Measurements from ENCODE around the gene UNC50. TPM values are rescaled to one million over a fixed set of nuclear protein-coding genes. Genes with fewer than 3 reads are reported as not detected.

The UNC50 gene, protein sequence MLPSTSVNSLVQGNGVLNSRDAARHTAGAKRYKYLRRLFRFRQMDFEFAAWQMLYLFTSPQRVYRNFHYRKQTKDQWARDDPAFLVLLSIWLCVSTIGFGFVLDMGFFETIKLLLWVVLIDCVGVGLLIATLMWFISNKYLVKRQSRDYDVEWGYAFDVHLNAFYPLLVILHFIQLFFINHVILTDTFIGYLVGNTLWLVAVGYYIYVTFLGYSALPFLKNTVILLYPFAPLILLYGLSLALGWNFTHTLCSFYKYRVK
- total RNA-seq, result 10 to 100 TPM; 29.6 to 31.8 TPM

DNA sequence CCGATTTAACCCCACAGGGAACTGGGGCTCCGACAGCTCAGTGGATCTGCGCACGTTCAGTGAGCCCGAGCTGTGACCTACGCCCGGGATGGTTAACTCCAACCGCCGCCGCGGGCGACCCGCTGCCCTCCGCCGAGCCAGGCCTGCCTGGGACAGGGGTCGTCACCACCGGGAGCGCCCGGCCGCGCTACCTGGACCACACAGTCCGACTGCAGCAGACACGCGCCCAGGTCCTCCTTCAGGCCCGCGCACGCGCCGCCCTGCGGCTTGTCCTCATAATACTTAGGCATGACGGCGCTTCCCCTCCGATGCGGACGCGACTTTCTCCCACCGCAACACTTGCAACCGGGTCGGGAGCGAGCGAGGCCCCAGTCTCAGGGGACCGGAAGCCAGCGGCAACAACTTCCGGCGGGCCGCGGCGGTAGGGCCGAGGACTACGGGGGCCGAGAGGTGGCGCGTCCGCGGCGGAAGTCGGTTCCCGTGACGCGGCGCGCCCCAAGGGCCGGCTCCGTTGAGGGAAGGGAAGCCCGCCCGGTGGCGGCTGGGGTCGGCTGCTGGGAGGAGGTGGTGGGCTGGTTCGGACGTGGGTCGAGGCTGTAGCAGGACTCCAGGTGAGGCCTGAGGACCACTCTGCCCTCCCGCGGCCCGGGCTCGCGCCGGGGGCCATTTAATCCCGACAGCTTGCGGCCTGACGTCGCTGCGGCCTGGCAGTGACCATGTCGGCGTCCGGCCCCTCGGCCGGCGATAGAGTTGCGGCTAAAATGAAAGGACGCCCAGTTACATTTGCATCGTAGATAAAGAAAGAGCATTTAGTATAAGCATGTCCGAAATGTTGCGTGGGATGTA is at the start of gene UNC50, which contains the start of gene COA5:
TSS of gene UNC50 (plus strand) at position 474 of the 846 bp plus-strand sequence. CDS start 1,171 bp downstream, outside the sequence.
TSS of gene COA5 (minus strand) at position 397 of the 846 bp plus-strand sequence. CDS start at position 290, 107 bp downstream.
- peak; percentile 95 to 98 for ATAC-seq
- peak within 1 kb of the TSS; percentile 93 to 97 for H3K27ac Mint-ChIP-seq

DNA sequence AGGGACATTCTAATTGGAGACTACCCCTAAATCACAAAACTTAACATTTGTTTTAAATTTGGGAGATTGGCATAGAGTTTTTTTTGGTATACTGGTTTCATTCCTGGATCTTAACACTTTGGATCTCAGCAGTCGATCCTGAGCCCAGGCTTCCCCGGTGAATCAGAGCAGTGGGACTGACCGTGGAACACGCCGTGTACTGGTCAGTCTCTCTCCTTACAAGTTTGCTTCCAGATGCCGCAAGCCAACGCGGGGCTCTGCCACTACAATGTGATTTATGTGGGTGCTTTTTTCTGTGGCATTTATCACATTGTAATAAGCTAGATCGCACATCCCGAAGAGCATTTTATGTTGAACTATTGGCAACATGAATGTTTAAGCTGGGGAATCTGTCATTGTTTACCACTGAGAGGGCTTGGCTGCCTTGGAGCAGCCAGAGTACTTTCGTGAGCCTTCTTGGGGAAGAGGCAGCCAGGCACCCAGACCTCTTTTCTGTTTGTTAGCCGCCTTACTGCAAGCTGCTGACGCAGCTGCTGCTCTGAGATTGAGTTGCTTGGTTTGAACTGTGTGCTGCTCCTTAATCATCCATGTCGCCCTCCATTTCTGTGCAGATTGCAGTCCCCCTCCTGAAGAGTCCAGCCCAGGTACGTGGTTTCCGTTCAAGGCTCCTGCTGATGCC is 49.4 kb upstream of the UNC50 start:
- Mint-ChIP-seq H3K36me3 (peaks cover 6% of the 10 kb centered on the region), H3K9me3 (no peaks in the 10 kb centered on the region), H3K4me3 (peak overlapping the region; percentile 32), H3K4me1 (ENCODE audit: low read depth in 2 of 2) (peaks cover 39 to 46% of the 10 kb centered on the region in 2 donors), H3K27me3 (no peaks in the 10 kb centered on the region), H3K27ac (peak overlapping the region; percentile 25 to 36)
- ATAC-seq (no peak), DNase-seq (ENCODE audit: low spot score) (peak; percentile 50)

More for the DNA sequence above, at the start of gene UNC50, which contains the start of gene COA5:
- peaks cover 53 to 64% of the 10 kb centered on the region in 2 donors for H3K4me1 Mint-ChIP-seq (ENCODE audit: low read depth in 2 of 2)
- DNase-seq (ENCODE audit: low spot score), result peak; percentile 97
- H3K27me3 Mint-ChIP-seq, result no peaks in the 10 kb centered on the region
- H3K36me3 Mint-ChIP-seq, result peaks cover 19% of the 10 kb centered on the region
- no peaks in the 10 kb centered on the region for H3K9me3 Mint-ChIP-seq
- H3K4me3 Mint-ChIP-seq, result peak within 1 kb of the TSS; percentile 94

DNA sequence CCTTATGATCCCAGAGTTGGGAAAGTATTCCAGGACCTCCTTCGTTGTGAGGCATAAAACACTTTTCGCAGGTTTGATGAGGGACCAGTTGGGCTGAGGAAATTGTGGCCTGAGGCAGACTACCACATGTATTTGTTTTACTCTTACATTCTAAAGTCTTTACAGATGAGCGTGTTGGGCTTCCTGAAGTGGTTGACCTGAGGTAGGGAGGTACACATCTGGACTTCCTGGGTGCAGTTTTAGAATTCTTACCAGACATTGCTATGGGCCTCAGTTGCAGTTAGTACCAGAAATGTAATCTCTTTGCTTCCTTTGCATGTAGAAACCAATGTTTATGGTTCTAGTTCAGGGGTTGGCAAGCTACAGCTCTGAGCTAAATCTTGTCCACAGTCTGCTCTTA is 48.8 kb upstream of the UNC50 start:
- H3K9me3 Mint-ChIP-seq, result no peaks in the 10 kb centered on the region
- no peaks in the 10 kb centered on the region for H3K27me3 Mint-ChIP-seq
- H3K4me3 Mint-ChIP-seq, result peak overlapping the region; percentile 32
- peaks cover 6% of the 10 kb centered on the region for H3K36me3 Mint-ChIP-seq
- peaks cover 39 to 46% of the 10 kb centered on the region in 2 donors for H3K4me1 Mint-ChIP-seq (ENCODE audit: low read depth in 2 of 2)
- peak overlapping the region; percentile 25 to 36 for H3K27ac Mint-ChIP-seq
- DNase-seq (ENCODE audit: low spot score), result peak; percentile 52
- ATAC-seq, result no peak

DNA sequence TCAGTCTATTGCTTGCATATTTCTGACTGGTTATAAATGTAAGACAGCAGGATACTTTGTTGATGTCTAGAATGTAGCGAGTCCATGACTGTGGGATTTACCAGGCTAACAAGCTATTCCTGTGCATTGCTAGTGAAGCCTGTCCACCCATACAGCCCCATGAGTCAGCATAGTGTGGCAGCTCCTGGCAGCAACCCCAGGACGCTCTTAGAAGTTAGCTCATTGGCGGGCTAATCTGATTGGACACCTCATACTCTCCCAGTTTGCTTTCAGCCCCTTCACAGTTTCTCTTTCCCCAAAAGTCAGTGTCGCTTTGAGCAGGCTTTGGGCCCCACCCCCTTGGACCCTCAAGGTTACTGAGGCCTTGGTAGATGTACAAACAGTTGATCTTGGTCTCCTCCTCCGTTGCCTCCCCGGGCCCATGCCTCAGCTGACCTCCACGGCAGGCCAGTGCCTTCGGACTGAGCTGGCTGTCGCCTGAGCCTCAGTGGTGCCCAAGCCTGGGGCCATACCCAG is 48.1 kb upstream of the UNC50 start:
- no peak overlapping the region for H3K4me3 Mint-ChIP-seq
- H3K9me3 Mint-ChIP-seq, result no peaks in the 10 kb centered on the region
- DNase-seq (ENCODE audit: low spot score) (peak; percentile 49), ATAC-seq (peak in 1 of 2 donors; percentile 32)
- H3K36me3 Mint-ChIP-seq, result peaks cover 1% of the 10 kb centered on the region
- no peaks in the 10 kb centered on the region for H3K27me3 Mint-ChIP-seq
- peaks cover 39 to 42% of the 10 kb centered on the region in 2 donors for H3K4me1 Mint-ChIP-seq (ENCODE audit: low read depth in 2 of 2)
- H3K27ac Mint-ChIP-seq, result peak overlapping the region; percentile 25 to 36

DNA sequence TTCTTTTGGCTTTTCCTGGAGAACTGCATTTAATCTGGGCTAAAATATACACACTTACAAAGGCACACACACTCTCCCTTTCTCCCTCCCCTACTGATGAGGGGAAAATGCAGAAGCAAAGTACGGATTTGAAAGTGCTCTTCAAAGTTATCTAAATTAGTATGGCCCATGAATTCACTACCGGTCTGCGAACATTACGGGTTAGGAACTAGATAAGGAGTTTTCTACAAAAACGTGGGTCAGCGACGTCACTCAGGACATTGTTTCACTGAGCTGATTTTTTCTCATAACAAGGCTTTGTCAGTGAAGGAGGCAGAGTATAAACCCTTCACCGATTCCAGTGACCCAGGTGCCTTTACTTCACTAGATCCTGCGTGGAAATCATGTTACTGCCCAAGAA is 47.4 kb upstream of the UNC50 start:
- DNase-seq (ENCODE audit: low spot score) (peak; percentile 12), ATAC-seq (no peak)
- Mint-ChIP-seq H3K9me3 (no peaks in the 10 kb centered on the region), H3K4me1 (ENCODE audit: low read depth in 2 of 2) (peaks cover 35 to 37% of the 10 kb centered on the region in 2 donors), H3K4me3 (no peak overlapping the region), H3K27ac (peak overlapping the region; percentile 23 to 25), H3K27me3 (no peaks in the 10 kb centered on the region), H3K36me3 (peaks cover 1% of the 10 kb centered on the region)

DNA sequence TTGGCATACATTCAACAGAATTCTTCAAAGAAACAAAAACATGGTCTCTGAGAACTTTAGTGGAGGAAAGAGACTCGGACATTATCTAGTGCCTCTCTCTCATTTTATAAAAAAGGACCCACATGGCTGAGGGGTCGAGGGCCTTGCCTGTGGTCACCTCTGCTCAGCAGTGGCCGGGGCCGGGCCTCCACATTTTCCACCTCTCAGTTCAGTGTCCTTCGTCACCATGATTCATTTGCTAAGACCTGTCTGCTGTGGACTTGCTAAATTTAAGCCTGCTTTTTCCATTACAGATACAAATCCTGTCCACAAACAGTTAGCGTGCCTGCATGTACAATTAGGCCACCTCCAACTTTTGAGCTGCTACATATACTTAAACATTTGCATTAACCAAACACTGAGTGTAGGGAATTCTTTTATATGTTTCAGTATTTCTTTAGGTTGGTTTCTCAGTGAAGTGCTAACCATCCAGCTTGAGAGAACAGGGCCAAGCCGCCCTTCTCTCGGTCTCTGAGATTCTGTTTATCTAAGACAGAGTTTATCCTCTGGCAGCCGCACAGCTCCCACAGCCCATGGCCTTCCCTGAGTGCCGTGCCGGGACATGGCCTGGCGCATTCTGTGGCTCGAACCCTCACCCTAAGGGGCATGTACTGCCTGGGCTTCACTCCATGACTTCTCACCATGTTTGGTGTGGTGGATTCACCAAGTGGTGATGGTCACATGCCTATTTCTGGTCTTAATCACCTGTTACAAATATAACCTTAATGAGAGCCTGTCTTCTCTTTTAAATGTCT is 46.3 kb upstream of the UNC50 start:
- DNase-seq (ENCODE audit: low spot score), result peak; percentile 44
- Mint-ChIP-seq H3K36me3 (peaks cover 10% of the 10 kb centered on the region), H3K9me3 (no peaks in the 10 kb centered on the region), H3K27me3 (no peaks in the 10 kb centered on the region), H3K27ac (peak overlapping the region in 1 of 2 donors; percentile 84), H3K4me1 (ENCODE audit: low read depth in 2 of 2) (peaks cover 34 to 38% of the 10 kb centered on the region in 2 donors), H3K4me3 (no peak overlapping the region)
- no peak for ATAC-seq

DNA sequence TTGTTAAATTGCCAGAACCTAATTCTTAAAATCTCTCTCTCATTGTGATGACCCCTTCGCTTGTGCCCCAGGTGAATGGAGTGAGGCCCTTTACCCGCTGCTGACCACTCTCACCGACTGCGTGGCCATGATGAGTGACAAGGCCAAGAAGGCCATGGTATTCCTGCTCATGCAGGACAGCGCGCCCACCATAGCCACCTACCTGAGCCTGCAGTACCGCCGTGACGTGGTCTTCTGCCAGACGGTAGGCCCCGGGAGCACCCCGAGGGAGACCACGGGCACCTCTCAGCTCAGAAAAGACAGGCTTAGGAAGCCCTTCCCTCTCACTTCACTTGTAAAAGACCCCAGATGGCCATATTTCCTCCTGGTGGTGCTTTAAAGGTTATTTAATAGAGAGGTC is 45.0 kb upstream of the UNC50 start:
- H3K4me3 Mint-ChIP-seq, result no peak overlapping the region
- DNase-seq (ENCODE audit: low spot score), result peak; percentile 42
- no peaks in the 10 kb centered on the region for H3K9me3 Mint-ChIP-seq
- peaks cover 29 to 30% of the 10 kb centered on the region in 2 donors for H3K4me1 Mint-ChIP-seq (ENCODE audit: low read depth in 2 of 2)
- peak overlapping the region in 1 of 2 donors; percentile 84 for H3K27ac Mint-ChIP-seq
- no peaks in the 10 kb centered on the region for H3K27me3 Mint-ChIP-seq
- no peak for ATAC-seq
- H3K36me3 Mint-ChIP-seq, result peaks cover 10% of the 10 kb centered on the region

DNA sequence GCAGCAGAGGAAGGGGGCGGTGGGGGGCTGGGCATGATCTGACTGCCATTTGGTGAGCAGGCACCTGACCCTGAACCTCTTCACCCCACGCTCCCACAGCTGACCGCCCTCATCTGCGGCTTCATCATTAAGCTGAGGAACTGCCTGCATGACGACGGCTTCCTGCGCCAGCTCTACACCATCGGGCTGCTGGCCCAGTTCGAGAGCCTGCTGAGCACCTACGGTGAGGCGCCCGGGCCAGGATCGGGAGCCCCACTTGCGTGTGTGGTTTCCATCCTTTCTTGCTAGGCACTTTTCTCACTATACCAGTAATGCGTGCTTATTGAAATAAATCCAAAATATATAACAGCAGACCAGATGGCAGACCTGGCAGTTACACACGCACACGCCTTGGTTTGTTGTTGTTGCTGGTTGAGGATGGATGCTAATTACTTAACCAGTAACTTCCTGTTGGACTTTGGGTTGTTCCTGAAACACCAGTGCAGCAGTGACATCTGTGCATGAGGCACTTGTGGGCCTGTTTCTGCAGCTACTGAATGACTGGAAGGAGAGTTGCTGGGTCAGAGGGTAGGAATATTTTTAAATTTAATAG is 43.8 kb upstream of the UNC50 start:
- H3K36me3 Mint-ChIP-seq, result peaks cover 10% of the 10 kb centered on the region
- ATAC-seq (no peak), DNase-seq (ENCODE audit: low spot score) (no peak)
- H3K4me3 Mint-ChIP-seq, result no peak overlapping the region
- peaks cover 20 to 21% of the 10 kb centered on the region in 2 donors for H3K4me1 Mint-ChIP-seq (ENCODE audit: low read depth in 2 of 2)
- H3K9me3 Mint-ChIP-seq, result no peaks in the 10 kb centered on the region
- no peak overlapping the region for H3K27ac Mint-ChIP-seq
- no peaks in the 10 kb centered on the region for H3K27me3 Mint-ChIP-seq

DNA sequence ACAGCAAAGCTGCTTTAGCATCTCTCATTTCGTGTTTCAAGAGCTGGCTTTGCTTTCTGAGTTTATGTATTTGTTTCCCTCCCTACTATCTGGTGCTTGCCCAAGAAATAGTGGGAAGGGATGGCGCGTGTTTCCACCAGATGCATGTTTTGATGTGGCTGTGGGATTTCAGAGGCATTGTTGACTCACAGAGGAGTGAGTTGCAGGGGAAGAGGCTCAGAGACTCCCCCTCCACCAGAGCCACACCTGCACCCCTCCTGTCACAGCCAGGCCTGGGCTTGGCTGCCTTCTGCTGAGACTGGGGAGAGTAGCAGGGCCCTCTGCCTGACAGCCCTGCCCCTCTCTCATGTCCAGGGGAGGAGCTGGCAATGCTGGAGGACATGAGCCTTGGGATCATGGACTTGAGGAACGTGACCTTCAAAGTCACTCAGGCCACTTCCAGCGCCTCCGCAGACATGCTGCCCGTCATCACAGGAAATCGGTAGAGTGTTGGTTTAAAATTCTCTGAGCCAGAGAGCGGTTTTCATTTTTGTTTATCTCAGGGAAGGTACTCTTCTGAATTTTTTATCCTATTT is 43.0 kb upstream of the UNC50 start:
- no peak for DNase-seq (ENCODE audit: low spot score)
- ATAC-seq, result no peak
- Mint-ChIP-seq H3K36me3 (peaks cover 10% of the 10 kb centered on the region), H3K27ac (no peak overlapping the region), H3K27me3 (no peaks in the 10 kb centered on the region), H3K9me3 (no peaks in the 10 kb centered on the region), H3K4me1 (ENCODE audit: low read depth in 2 of 2) (peaks cover 16 to 21% of the 10 kb centered on the region in 2 donors), H3K4me3 (no peak overlapping the region)

DNA sequence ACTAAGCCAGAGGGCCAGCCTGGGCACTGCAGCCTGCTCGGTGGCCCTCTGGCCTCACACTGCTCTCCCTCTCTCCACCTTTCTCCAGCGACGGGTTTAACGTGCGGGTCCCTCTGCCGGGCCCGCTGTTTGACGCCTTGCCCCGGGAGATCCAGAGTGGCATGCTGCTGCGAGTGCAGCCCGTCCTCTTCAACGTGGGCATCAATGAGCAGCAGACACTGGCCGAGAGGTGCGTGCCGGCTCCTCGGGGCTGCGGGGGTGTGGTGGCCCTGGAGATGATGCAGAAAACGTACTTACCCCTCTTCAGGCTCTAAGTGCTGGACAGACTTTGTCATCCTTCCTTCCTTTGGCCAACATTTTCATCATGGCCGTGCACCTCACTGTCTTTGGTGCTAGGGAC is 42.4 kb upstream of the UNC50 start:
- ATAC-seq, result no peak
- no peak for DNase-seq (ENCODE audit: low spot score)
- H3K36me3 Mint-ChIP-seq, result peaks cover 10% of the 10 kb centered on the region
- H3K9me3 Mint-ChIP-seq, result no peaks in the 10 kb centered on the region
- peak overlapping the region; percentile 3 to 38 for H3K27ac Mint-ChIP-seq
- peaks cover 16 to 20% of the 10 kb centered on the region in 2 donors for H3K4me1 Mint-ChIP-seq (ENCODE audit: low read depth in 2 of 2)
- no peaks in the 10 kb centered on the region for H3K27me3 Mint-ChIP-seq
- no peak overlapping the region for H3K4me3 Mint-ChIP-seq

DNA sequence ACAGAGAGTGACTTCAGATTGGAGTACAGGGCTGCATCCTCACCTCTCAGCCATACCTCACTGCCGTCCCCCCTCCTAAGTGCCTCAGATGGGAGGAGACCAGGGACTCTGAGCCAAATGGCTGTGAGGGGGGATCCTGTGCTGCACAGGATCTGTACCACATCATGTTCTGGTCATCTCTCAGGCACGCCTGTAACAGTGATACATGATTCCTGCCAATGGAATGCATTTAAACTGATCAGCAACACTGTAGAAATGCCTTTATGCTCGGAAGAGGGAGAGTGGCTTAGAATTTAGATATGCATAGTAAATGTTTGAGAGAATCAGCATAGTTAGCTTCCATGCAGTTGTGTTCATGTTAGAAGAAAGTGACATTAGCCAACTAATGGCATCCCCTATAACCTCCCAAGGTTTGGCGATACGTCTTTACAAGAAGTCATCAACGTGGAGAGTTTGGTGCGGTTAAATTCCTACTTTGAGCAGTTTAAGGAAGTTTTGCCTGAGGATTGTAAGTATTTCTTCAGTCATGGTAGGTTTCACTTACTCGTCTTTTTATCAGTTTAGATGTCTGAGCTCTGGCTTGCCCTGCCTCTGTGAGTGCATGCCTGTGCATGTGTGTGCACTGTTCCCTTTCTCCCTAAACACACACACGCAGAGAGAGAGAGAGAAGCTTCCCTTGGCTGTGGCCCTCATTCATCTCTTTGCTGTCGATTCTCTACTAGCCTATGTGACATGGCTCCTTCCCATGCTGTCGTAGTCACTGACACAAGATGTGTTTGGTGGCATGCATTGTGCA is 40.0 kb upstream of the UNC50 start:
- ATAC-seq (no peak), DNase-seq (ENCODE audit: low spot score) (no peak)
- Mint-ChIP-seq H3K36me3 (peaks cover 10% of the 10 kb centered on the region), H3K4me3 (no peak overlapping the region), H3K27me3 (no peaks in the 10 kb centered on the region), H3K4me1 (ENCODE audit: low read depth in 2 of 2) (peaks cover 16% of the 10 kb centered on the region in 2 donors), H3K27ac (no peak overlapping the region), H3K9me3 (no peaks in the 10 kb centered on the region)
